HEK293 (cell line): ENCODE measurements around the gene LHX6.

Source experiments
- CTCF ChIA-PET: fragments of 350-600 bp; formaldehyde crosslinking; extraction: SDS; loops from one replicate; lab custom pipeline; 2021; ENCODE audit warnings: antibody characterized with exemption; lab: Yijun Ruan, JAX
- POLR2A ChIA-PET: fragments of 300-600 bp; formaldehyde crosslinking; extraction: SDS; loops from one replicate; lab custom pipeline; 2020; ENCODE audit warnings: antibody characterized with exemption, inconsistent platforms; lab: Yijun Ruan, JAX
- H3K27ac ChIP-seq: fragments of 200-500 bp; sonication (Bioruptor generic); 2 replicates; pipeline ENCODE4 v1.5.1; 2014; ENCODE audit warnings: low read depth, low read length, control low read depth, inconsistent platforms; ENCODE audit errors: extremely low read depth
- H3K36me3 ChIP-seq, 2 experiments: fragments of 200-500 bp in 1 of 2; sonication (Bioruptor generic) in 1 of 2; 1 replicate in 1 of 2; 2 replicates in 1 of 2; pipeline ENCODE4 v1.5.1; 2014 to 2017; ENCODE audit warnings: inconsistent platforms in 2 of 2, low read length in 2 of 2; ENCODE audit not compliant: control insufficient read depth in 2 of 2, insufficient read depth in 1 of 2
- H3K4me1 ChIP-seq: fragments of 200-500 bp; sonication (Bioruptor generic); 2 replicates; pipeline ENCODE4 v1.5.1; 2014; ENCODE audit warnings: mild to moderate bottlenecking, low read length, inconsistent platforms; ENCODE audit not compliant: control insufficient read depth, insufficient read depth
- H3K4me3 ChIP-seq: 2 replicates; pipeline ENCODE4 v1.5.1; 2011; ENCODE audit warnings: low read depth, mild to moderate bottlenecking, control low read depth, low read length, moderate library complexity
- H3K9me3 ChIP-seq: fragments of 200-500 bp; sonication (Bioruptor generic); 2 replicates; pipeline ENCODE4 v1.5.1; 2014; ENCODE audit warnings: low read depth, low read length, inconsistent platforms; ENCODE audit not compliant: control insufficient read depth, insufficient read depth
- GLI4 ChIP-seq: fragments of 450-650 bp; formaldehyde crosslinking; IDR thresholded peaks from 2 replicates; pipeline ENCODE4 v1.5.1; 2016; ENCODE audit warnings: missing biosample characterization, missing genetic modification characterization
- SP7 ChIP-seq: fragments of 450-650 bp; formaldehyde crosslinking; IDR thresholded peaks from 2 replicates; pipeline ENCODE4 v1.5.1; 2016; ENCODE audit warnings: missing biosample characterization, missing genetic modification characterization
- YY2 ChIP-seq: fragments of 450-650 bp; formaldehyde crosslinking; IDR thresholded peaks from 2 replicates; pipeline ENCODE4 v1.5.1; 2016; ENCODE audit warnings: missing biosample characterization, missing genetic modification characterization
- ZNF140 ChIP-seq: fragments of 450-650 bp; formaldehyde crosslinking; IDR thresholded peaks from 2 replicates; pipeline ENCODE4 v1.5.1; 2016; ENCODE audit warnings: missing biosample characterization, missing genetic modification characterization
- ZNF16 ChIP-seq: fragments of 450-650 bp; formaldehyde crosslinking; IDR thresholded peaks from 2 replicates; pipeline ENCODE4 v1.5.1; 2016; ENCODE audit warnings: low read depth, missing biosample characterization, missing genetic modification characterization
- ZNF169 ChIP-seq: fragments of 450-650 bp; formaldehyde crosslinking; IDR thresholded peaks from 2 replicates; pipeline ENCODE4 v1.5.1; 2016; ENCODE audit warnings: missing biosample characterization, missing genetic modification characterization
- ZNF19 ChIP-seq: fragments of 450-650 bp; formaldehyde crosslinking; IDR thresholded peaks from 2 replicates; pipeline ENCODE4; 2016; ENCODE audit warnings: missing biosample characterization, missing genetic modification characterization, low read depth
- ZNF223 ChIP-seq: fragments of 450-650 bp; formaldehyde crosslinking; IDR thresholded peaks from 2 replicates; pipeline ENCODE4 v1.5.1; 2016; ENCODE audit warnings: missing biosample characterization, missing genetic modification characterization
- ZNF585B ChIP-seq: fragments of 450-650 bp; formaldehyde crosslinking; IDR thresholded peaks from 2 replicates; pipeline ENCODE4 v1.5.1; 2016; ENCODE audit warnings: missing biosample characterization, missing genetic modification characterization
- ZNF658 ChIP-seq: fragments of 450-650 bp; formaldehyde crosslinking; IDR thresholded peaks from 2 replicates; pipeline ENCODE4; 2016; ENCODE audit warnings: missing biosample characterization, missing genetic modification characterization
- ZNF660 ChIP-seq: fragments of 450-650 bp; IDR thresholded peaks from 2 replicates; pipeline ENCODE4 v1.5.1; 2018; ENCODE audit warnings: missing biosample characterization, mild to moderate bottlenecking, missing genetic modification characterization
- ZNF768 ChIP-seq: fragments of 450-650 bp; formaldehyde crosslinking; IDR thresholded peaks from 2 replicates; pipeline ENCODE4 v1.5.1; 2018; ENCODE audit warnings: missing biosample characterization, mild to moderate bottlenecking, missing genetic modification characterization
- TF ChIP-seq, protein P1 (sequence below): fragments of 450-650 bp; formaldehyde crosslinking; IDR thresholded peaks from 2 replicates; pipeline ENCODE4 v1.5.1; 2017; ENCODE audit warnings: missing biosample characterization, mild to moderate bottlenecking, missing genetic modification characterization, moderate library complexity
- TF ChIP-seq, protein P2 (sequence below): fragments of 450-650 bp; formaldehyde crosslinking; IDR thresholded peaks from 2 replicates; pipeline ENCODE4 v1.5.1; 2016; ENCODE audit warnings: missing biosample characterization, missing genetic modification characterization
- TF ChIP-seq, protein P3 (sequence below): fragments of 450-650 bp; formaldehyde crosslinking; IDR thresholded peaks from 2 replicates; pipeline ENCODE4; 2016; ENCODE audit warnings: missing biosample characterization, missing genetic modification characterization

Gene LHX6

DNA sequence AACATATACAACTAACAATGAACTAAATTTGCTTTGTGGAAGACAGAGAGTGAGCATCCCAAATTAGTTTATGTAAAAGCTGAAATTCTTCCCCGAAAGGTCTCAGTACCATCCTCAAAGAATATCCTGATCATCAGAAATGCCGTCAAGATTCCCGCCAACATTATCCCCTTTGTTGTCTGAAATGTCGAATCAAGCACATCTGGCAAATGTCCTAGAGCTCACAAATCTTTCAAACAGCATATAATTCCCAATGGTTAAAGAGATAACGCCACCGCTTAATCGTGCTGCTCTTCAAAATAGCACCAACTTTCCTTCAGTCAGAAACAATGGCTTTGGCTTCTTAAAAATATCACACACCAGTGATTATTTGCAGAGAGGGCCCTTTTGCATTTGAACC lies 45.3 kb downstream of the LHX6 start:
- H3K27ac ChIP-seq: no peak overlapping the region
- CTCF ChIA-PET: interaction anchor here (1.4 kb wide), 1 partner anchor 82 kb away, joined by 9 read pairs; no protein-coding TSS in a partner anchor
- no peak overlapping the region for H3K4me3 ChIP-seq
- TF ChIP-seq ZNF658 (tag by site-specific recombination) (no peak), ZNF19 (tag by site-specific recombination) (no peak), ZNF140 (tag by site-specific recombination) (no peak), ZNF585B (no peak), ZNF169 (tag by site-specific recombination) (no peak), ZNF16 (no peak), ZNF768 (no peak), SP7 (tag by site-specific recombination) (no peak), ZNF660 (tag by site-specific recombination) (no peak), ZNF223 (tag by site-specific recombination) (no peak), GLI4 (tag by site-specific recombination) (no peak), YY2 (tag by site-specific recombination) (no peak)
- TF ChIP-seq, protein P1, sequence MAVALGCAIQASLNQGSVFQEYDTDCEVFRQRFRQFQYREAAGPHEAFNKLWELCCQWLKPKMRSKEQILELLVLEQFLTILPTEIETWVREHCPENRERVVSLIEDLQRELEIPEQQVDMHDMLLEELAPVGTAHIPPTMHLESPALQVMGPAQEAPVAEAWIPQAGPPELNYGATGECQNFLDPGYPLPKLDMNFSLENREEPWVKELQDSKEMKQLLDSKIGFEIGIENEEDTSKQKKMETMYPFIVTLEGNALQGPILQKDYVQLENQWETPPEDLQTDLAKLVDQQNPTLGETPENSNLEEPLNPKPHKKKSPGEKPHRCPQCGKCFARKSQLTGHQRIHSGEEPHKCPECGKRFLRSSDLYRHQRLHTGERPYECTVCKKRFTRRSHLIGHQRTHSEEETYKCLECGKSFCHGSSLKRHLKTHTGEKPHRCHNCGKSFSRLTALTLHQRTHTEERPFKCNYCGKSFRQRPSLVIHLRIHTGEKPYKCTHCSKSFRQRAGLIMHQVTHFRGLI (tag by site-specific recombination): no peak
- TF ChIP-seq, protein P2, sequence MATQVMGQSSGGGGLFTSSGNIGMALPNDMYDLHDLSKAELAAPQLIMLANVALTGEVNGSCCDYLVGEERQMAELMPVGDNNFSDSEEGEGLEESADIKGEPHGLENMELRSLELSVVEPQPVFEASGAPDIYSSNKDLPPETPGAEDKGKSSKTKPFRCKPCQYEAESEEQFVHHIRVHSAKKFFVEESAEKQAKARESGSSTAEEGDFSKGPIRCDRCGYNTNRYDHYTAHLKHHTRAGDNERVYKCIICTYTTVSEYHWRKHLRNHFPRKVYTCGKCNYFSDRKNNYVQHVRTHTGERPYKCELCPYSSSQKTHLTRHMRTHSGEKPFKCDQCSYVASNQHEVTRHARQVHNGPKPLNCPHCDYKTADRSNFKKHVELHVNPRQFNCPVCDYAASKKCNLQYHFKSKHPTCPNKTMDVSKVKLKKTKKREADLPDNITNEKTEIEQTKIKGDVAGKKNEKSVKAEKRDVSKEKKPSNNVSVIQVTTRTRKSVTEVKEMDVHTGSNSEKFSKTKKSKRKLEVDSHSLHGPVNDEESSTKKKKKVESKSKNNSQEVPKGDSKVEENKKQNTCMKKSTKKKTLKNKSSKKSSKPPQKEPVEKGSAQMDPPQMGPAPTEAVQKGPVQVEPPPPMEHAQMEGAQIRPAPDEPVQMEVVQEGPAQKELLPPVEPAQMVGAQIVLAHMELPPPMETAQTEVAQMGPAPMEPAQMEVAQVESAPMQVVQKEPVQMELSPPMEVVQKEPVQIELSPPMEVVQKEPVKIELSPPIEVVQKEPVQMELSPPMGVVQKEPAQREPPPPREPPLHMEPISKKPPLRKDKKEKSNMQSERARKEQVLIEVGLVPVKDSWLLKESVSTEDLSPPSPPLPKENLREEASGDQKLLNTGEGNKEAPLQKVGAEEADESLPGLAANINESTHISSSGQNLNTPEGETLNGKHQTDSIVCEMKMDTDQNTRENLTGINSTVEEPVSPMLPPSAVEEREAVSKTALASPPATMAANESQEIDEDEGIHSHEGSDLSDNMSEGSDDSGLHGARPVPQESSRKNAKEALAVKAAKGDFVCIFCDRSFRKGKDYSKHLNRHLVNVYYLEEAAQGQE: no peak
- H3K36me3 ChIP-seq: no peaks in the 10 kb centered on the region
- POLR2A ChIA-PET: no interaction called here
- no peaks in the 10 kb centered on the region for H3K4me1 ChIP-seq
- no peaks in the 10 kb centered on the region for H3K9me3 ChIP-seq

DNA sequence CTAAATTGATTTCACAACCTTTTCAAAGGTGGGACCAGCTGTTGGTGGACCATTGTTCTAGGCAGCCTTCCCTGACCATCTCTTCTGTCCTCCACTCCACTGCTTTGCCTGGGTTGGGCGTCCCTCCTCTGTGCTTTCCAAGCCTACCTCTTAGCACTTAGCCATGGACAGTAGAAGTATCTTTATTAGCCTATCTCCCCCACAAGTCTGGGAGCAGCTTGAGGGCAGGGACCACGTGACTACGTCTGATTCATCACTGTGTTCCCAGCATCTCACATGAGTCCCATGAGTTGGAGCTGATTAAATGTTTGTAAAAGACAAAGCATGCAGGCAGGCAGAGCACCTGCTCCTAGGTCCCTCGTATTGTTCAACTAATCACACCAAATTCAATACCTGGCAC lies 48.1 kb downstream of the LHX6 start:
- no peaks in the 10 kb centered on the region for H3K4me1 ChIP-seq
- H3K36me3 ChIP-seq: no peaks in the 10 kb centered on the region
- TF ChIP-seq, protein P3, sequence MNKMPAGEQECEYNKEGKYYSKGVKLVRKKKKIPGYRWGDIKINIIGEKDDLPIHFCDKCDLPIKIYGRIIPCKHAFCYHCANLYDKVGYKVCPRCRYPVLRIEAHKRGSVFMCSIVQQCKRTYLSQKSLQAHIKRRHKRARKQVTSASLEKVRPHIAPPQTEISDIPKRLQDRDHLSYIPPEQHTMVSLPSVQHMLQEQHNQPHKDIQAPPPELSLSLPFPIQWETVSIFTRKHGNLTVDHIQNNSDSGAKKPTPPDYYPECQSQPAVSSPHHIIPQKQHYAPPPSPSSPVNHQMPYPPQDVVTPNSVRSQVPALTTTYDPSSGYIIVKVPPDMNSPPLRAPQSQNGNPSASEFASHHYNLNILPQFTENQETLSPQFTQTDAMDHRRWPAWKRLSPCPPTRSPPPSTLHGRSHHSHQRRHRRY (tag by site-specific recombination): no peak
- TF ChIP-seq, protein P1 (tag by site-specific recombination): peak; percentile 82
- TF ChIP-seq, all 188 proteins: peak for 1
- CTCF ChIA-PET: interaction anchor here (0.8 to 1.3 kb wide), 2 partner anchors 170 to 634 kb away, joined by 4 to 8 read pairs; no protein-coding TSS in a partner anchor
- Histone ChIP-seq H3K9me3 (no peaks in the 10 kb centered on the region), H3K4me3 (no peak overlapping the region), H3K27ac (no peak overlapping the region)
- POLR2A ChIA-PET: interaction anchor here (0.5 to 2.6 kb wide), 3 partner anchors 16 to 84 kb away, joined by 3 to 10 read pairs (median 4); partner anchors contain the start of genes MORN5, MRRF, NDUFA8 and RBM18
